Choroid plexus epithelial cell (primary cell): ENCODE results near the gene MSRB1.

Experiments used
- DNase-seq: peaks from one replicate; pipeline ENCODE4 v3.0.0-alpha.2; 2010; ENCODE audit warnings: low read depth
- H3K4me3 ChIP-seq: 2 replicates; pipeline ENCODE4 v1.5.1; 2011; ENCODE audit warnings: low read depth, mild to moderate bottlenecking, control low read depth, low read length, moderate library complexity
- CTCF ChIP-seq: conservative IDR thresholded peaks from 2 replicates; pipeline ENCODE4 v1.5.1; 2011; ENCODE audit warnings: low read depth, mild to moderate bottlenecking, control low read depth, inconsistent platforms, low read length, moderate library complexity

Gene MSRB1

DNA sequence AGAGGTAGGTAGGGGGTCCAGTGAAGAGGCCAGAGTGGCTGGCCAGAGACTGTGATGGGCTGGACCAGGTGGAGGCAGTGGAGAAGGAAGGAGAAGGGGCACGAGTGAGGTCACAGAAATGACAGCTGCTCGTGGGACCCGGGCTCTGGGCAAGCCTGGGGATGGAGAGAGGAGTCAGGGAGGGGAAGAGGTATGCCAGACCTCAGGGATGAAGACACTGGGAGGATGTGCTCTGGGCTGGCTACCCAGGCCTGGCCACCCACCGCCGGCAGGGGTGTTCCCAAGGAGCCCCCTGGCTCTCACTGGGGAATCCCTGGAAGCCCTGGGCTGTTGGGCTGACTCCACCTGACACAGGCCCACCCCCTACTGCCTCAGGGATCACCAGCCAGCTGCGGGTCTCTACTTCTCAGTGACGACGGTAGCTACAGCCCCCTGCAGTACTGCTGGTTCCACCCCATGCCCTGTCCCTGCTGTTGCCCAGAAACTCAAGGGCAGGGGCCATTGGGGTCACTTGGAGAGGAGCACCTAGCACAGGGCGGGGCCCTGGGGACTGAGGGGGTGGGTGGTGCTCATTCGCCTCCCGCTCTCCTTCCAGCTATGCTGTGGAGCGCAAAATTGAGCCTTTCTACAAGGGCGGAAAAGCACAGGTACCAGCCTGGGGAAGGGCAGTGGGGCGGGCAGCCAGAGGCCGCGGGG, 30.6 kb upstream of the MSRB1 start:
- no peak for TF ChIP-seq CTCF
- DNase-seq: no peak
- no peak overlapping the region for H3K4me3 ChIP-seq

DNA sequence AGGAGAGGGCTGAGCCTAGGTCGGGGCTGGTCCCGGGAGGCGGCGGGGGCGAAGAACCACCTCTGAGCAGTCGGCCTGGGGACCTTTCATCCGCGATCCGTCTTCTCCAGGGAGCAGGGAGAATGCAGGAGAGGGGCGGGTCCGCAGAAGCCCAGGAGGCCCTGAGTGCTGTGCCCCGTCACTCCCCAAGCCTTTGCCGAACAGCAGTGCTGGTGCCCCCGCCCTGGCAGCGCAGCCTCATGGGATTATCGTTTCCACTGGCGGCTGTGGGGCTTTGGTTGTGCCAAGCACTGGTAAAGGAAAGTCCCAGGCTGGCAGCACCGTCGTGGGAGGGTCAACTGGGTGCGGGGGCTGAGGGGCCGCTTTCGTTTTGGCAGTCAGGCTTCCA, 29.5 kb upstream of the MSRB1 start:
- no peak for TF ChIP-seq CTCF
- peak overlapping the region; percentile 92 for H3K4me3 ChIP-seq
- peak; percentile 26 for DNase-seq

- H3K4me3 ChIP-seq: peak within 1 kb of the TSS; percentile 92
- peak; percentile 94 for DNase-seq
- TF ChIP-seq CTCF: no peak
Measured at GRCh38 chr16:1971796-1972489, 28.9 kb upstream of the MSRB1 start, which contains the start of gene TBL3. TBL3 (plus strand) TSS chr16:1972053; CDS start chr16:1972165, 112 bp downstream.

GRCh38 chr16:1968146-1968953, 25.4 kb upstream of the MSRB1 start:
- no peak for TF ChIP-seq CTCF
- no peak for DNase-seq

GRCh38 chr16:1966460-1966859, 23.5 kb upstream of the MSRB1 start, which contains the start of gene RNF151:
RNF151 (plus strand) TSS chr16:1966856; CDS start chr16:1966882, 26 bp downstream.
- DNase-seq: no peak
- H3K4me3 ChIP-seq: peak within 1 kb of the TSS; percentile 95
- no peak for TF ChIP-seq CTCF

More at GRCh38 chr16:1968146-1968953, 25.4 kb upstream of the MSRB1 start:
- no peak overlapping the region for H3K4me3 ChIP-seq

DNA sequence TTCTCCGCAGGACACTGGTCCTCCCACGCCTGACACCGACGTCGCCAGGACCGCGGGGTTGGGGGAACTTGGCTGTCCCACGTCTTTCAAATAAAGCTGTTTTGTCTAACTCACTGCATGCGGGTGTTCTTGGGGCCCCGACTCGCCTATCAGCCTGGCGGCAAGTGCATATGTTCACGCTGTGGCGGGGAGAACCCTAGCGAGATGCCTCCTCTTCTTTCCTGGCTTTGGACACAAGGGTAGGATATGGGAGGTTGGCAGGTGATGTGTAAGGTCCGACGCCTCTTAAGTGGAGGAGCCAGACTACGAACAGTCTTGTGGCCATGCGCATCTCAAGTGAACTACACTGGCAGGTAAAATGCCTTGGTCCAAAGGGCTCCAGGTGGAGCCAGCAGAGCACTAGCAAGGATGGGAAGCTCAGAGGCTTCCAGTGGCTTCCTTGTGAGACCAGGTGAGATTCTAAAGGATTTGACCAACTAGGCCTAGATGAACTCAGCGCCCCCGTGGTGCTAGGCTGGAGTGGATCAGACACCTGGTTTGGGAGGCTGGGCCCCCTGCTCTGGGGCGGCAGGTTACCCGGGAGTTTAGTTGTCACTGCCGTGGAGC, 22.5 kb upstream of the MSRB1 start:
- no peak for TF ChIP-seq CTCF
- DNase-seq: no peak
- peak overlapping the region; percentile 95 for H3K4me3 ChIP-seq
